Measurements from ENCODE around the gene SCN11A. TPM values are rescaled to one million over a fixed set of nuclear protein-coding genes. Genes with fewer than 3 reads are reported as not detected.

The SCN11A gene
- total RNA-seq, result 2.3 TPM

GRCh38 chr3:39051649-39052561, at the start of gene SCN11A, which contains the start of gene WDR48:
Gene SCN11A (minus strand): TSS chr3:39051944. CDS start chr3:38950362, 101,582 bp downstream.
Gene WDR48 (plus strand): TSS chr3:39052016. CDS start chr3:39052026, 10 bp downstream.
- peak; percentile 98 for DNase-seq

GRCh38 chr3:39101022-39101689, 49.4 kb upstream of the SCN11A start:
- peak; percentile 25 for DNase-seq

- DNase-seq, result no peak
Observed at GRCh38 chr3:39100500-39100886, 48.7 kb upstream of the SCN11A start.

- no peak for DNase-seq
Observed at GRCh38 chr3:39099738-39100499, 48.2 kb upstream of the SCN11A start.

GRCh38 chr3:39099242-39099641, 47.5 kb upstream of the SCN11A start:
- DNase-seq, result no peak

GRCh38 chr3:39098473-39099000, 46.8 kb upstream of the SCN11A start:
- DNase-seq, result no peak

GRCh38 chr3:39097716-39098472, 46.1 kb upstream of the SCN11A start:
- no peak for DNase-seq

- DNase-seq, result peak; percentile 10
Observed at GRCh38 chr3:39096775-39097174, 45.0 kb upstream of the SCN11A start.

GRCh38 chr3:39095778-39096177, 44.0 kb upstream of the SCN11A start:
- DNase-seq, result no peak

- no peak for DNase-seq
Observed at GRCh38 chr3:39094851-39095677, 43.3 kb upstream of the SCN11A start.

GRCh38 chr3:39090922-39091321, 39.2 kb upstream of the SCN11A start:
- no peak for DNase-seq

- peak; percentile 19 for DNase-seq
Observed at GRCh38 chr3:39088889-39089288, 37.1 kb upstream of the SCN11A start.

GRCh38 chr3:39088456-39088855, 36.7 kb upstream of the SCN11A start:
- DNase-seq, result no peak

- DNase-seq, result no peak
Observed at GRCh38 chr3:39086144-39086543, 34.4 kb upstream of the SCN11A start.

- no peak for DNase-seq
Observed at GRCh38 chr3:39082666-39083313, 31.0 kb upstream of the SCN11A start.

- DNase-seq, result no peak
Observed at GRCh38 chr3:39080026-39080425, 28.3 kb upstream of the SCN11A start.

- no peak for DNase-seq
Observed at GRCh38 chr3:39079530-39079929, 27.8 kb upstream of the SCN11A start.

GRCh38 chr3:39075910-39076309, 24.2 kb upstream of the SCN11A start:
- DNase-seq, result no peak

GRCh38 chr3:39068556-39068955, 16.8 kb upstream of the SCN11A start:
- DNase-seq, result no peak

GRCh38 chr3:39067286-39067685, 15.5 kb upstream of the SCN11A start:
- DNase-seq, result no peak
